NK-92 treated with Interleukin-12 subunit alpha and Interleukin-12 subunit beta, amount 100 ng/mL, for 24 hours (cell line): ENCODE measurements around the gene DUOXA1.

Source experiments
- DNase-seq: peaks from one replicate; lab custom pipeline; 2025; lab: John Stamatoyannopoulos, UW

Gene DUOXA1

DNA sequence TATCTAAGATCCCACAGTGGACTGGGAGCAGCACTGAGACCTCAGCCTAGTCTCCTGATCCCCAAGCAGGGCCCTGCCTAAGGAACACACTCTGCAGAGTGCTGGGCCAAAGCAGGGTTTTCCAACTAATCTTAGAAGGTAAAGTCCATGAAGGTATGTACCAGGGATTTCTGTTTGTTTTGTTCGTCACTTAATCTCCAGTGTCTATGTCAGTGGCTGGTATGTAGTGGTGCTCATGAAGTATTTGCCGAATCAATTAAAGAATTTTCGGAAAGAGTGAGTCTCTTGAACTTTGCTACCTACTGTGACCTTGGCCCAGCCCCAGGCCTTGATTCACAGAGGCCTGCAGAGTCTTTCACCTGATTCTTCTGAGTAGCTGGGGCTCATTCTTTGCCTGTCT, 1.8 kb upstream of the DUOXA1 start:
- no peak for DNase-seq

DNA sequence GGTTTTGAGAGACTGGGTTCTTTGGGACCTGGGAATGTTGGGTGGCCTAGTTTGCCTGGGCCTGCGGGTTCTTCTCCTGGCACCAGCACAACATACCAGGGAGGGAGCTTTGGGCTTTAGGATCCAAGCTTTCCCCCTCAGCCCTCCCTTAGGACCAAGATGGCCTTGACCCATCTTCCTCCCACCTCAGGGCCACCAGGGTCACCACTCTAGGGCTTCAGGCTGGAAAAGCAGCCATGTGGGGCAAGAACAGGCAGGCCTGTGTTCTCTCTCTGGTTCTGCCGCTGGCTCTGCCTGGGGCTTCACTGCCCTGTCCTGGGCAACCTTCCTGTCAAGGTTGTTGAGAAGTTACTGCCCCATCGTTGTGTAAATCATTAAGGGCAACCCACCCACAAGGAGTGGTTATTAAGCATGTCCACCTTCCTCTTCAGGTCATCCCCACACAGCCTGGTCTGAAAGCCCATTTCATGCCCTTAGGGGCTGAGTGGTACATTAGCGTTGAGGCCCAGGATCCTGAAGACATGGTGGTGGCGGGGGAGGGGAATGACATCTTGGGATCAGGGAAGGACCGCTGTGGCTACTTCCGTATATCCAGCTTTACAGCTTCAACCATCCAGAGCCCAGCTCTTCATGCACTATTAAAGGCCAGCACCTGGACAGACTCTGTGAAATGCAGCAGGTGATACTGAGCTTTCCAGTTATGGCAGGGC, 767 bp upstream of the DUOXA1 start:
- DNase-seq, result no peak

DNA sequence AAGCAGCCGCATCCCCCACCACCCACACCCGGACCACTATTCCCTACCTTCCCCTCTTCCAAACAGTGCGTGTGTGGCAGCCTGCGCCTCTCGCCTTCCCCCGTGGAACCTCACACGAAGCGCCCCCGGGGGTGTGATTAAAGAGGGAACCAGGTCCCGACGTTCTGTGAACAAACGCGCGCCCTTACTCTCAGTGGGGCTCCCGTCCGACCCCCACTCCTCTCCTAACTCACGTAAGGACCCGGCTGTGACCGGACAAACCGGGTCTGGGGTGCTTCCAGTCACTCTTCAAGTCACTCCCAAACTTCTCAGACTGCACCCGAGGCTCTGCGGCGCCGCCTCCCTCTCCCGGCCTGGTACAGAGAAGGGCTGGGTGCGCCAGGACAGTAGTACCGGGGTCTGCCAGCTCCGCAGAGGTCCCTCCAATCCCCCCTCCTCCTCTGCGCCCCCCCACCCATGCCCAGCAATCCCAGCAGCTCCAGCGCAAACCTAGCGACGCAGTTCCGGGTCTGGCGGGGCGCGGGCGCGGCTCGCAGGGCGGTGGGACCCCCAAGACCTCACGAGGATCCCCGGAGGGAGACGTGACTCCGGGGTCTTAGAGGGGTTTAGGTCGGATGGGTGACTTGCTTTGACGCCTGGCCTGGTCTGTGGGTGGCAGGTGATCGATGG, 574 bp downstream of the DUOXA1 start:
- no peak for DNase-seq

DNA sequence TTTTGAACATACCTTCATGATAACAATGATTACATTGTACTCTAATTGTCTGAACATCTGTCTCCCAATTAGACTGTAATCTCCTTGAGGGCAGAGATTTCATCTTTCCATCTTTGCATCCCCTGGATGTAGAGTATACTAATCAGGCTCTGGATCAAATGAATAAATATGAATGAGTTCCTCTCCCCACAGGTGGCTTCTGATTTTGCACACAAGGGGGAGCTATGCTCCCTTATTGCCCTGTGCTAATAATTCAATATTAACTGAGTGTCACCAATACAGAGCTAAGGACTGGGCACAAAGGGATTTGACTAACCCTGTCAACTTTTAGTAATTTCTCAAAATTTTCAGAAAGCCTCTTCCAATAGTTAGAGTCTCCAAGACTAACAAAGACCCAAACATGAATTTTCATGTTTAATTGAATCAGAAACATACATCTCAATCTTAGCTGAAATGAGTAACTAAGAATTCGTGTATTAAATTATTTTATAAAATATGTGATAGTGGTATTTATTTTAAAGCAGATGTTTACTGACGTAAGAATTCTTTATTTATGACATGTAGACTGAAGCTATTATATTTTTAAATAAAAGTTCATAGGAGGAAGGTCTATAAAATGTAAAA, 3.0 kb downstream of the DUOXA1 start:
- no peak for DNase-seq

DNA sequence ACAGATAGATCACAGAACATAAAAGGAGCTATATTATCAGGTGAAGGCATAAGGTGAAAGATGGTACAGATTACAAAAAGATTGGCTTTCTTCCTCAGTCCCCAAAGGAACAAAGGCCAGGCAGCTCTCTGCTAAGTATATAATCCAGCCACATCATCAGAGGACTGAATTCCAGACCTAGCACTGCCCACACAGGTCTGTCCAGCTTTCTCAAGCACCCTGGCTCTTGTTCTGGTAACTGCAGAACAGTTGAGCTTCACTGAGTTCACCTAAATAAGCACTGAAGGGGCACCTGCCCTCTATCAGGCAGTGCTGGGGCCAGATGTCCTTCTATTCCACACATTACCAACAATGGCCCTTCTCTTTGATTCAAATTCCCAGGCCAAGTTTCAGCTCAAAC, 6.3 kb downstream of the DUOXA1 start:
- DNase-seq, result no peak

DNA sequence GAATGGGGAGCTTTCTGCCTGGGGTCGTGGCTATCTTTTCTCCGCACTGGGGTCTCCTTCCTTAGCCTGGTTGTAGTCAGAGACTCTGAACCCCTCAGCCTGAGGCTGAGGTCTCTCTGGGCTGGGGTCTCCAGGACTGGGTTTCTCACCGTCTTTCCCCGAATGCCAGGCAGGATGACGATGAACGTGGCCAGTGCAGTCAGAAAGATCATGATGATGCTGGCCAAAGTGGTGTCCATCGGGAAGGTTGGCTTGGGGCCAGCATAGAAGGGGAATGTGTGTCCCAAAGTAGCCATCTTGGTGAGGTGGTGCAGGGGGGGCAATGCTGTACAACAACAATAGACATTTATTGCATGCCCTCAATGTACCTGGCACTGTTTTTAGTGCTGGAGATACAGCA, 7.0 kb downstream of the DUOXA1 start:
- DNase-seq, result no peak

DNA sequence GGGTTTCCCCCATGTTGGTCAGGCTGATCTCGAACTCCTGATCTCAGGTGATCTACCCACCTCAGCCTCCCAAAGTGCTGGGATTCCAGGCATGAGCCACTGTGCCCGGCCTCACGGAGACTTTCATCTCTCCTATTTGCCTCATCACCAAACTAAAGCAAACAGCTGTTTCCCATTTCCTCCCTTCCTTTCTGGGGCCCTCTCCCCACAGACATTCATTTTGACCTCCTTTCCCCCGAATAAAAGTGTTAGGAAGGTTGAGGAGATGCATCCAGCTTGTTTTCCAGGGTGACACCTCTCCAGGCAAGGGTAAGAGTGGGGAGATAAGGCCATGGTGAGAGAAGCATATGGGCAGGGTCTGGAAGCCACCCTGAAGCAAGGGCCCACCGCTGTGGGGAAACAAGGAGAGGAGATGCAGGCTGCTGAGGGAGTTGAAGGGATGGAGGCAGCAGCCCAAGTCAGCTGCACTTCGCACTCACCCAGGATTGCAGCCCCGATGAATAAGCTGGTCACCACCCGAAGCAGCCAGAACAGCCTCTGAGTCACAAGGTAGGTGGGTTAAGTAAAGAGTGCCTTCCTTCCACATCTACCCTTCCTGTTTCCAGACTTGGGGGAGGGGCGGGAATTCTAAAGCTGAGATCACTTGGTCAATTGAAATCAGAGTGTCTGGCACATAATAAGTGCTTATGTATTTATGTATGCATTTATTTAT, 7.8 kb downstream of the DUOXA1 start:
- peak; percentile 17 for DNase-seq

DNA sequence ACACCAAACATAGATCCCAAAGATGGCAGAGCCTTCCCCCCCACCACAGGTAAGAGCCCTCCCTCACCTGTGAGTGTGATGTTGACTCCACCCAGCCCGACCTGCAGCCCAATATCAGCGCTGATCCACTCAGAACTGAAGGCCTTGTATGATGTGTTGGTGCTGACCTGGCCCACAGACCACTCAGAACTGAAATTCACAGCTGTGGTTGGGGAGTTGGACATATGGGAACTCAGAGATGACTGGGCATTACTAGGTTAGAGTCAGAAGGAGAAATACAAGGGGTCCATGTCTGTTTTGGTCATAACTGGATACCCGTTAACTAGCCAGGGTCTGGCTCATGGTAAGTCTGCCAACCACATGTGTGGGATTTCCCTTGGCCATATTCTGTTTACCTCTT, 8.7 kb downstream of the DUOXA1 start:
- no peak for DNase-seq

DNA sequence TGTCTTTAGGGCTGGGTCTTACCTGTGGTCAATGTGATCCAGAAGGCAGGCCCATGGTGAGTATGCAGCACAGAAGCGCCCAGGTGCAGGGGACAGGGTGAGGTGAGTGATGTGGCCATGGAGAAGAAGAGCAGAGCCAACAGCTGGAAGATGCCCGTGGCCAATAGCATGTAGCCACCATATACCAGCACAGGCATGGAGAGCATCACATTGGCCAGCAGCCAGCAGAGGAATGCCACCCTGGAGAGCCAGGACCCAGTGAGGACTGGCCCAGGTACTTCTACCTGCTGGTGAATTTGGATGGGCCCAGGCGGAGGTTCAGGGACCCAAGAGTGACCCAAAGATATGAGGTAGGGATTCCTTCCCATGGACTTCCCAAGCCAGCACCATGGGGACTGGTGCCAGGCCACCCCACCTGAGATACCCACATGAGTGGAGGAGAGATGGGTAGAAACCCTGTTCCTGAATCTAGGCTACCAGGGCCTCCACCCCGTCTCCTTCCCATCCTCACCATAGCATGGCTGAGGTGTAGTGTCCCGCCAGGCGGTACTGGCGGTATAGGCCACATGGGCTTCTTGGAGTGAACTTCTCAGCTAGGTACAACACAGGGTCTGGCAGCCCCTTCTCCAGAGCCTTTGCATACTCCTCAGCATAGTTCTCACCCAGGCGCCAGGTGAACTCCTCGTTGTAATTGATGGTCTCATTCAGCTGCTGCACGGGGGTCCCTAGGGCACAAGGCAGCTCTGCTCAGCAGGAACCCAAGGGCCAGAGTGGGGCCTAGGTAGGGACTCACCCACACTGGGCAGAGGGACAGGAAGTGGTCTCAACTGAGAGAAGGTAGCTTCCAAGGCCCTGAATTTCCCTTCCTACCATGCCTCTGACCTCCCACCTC, 9.4 kb downstream of the DUOXA1 start:
- no peak for DNase-seq

DNA sequence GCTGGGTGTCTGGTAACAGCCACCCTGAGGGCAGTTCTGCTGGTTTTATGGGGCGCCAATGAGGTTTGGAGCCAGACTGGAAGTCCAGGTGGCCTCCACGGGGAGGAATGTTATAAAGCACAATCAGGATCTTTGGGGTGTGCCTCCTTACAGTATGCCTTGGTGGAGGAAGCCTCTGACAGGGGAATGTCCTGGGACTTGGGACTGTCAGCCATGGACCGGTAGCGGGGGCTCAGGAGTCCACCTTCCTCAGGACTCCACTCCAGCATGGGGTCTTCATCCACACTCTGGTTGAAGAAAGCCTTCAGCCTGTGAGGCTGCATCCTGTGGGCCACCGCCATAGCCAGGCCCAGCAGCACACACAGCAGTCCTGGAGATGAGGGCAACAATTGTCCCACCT, 10.7 kb downstream of the DUOXA1 start:
- no peak for DNase-seq

DNA sequence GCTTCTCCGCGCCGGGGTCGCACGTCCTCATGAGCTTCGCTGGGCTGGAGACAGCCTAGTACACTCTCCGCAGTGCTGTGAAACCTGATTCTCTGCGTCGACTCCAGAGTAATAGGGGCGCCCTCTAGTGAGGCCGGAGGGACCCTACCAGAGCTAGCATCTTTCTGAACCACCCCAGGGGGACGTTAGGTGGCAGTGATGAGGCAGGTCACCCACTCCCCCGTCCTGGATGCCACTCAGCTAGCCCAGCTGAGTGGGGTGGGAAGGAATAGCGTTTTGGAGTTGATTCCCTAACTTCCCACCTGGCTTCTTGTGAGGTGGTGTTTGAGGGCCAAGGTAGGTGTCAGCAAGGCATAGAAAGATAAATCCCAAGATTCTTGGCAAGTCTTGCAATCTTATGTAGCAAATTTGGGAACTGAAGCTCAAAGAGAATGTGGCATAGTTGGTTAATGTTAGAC, 11.5 kb downstream of the DUOXA1 start:
- peak; percentile 54 for DNase-seq

DNA sequence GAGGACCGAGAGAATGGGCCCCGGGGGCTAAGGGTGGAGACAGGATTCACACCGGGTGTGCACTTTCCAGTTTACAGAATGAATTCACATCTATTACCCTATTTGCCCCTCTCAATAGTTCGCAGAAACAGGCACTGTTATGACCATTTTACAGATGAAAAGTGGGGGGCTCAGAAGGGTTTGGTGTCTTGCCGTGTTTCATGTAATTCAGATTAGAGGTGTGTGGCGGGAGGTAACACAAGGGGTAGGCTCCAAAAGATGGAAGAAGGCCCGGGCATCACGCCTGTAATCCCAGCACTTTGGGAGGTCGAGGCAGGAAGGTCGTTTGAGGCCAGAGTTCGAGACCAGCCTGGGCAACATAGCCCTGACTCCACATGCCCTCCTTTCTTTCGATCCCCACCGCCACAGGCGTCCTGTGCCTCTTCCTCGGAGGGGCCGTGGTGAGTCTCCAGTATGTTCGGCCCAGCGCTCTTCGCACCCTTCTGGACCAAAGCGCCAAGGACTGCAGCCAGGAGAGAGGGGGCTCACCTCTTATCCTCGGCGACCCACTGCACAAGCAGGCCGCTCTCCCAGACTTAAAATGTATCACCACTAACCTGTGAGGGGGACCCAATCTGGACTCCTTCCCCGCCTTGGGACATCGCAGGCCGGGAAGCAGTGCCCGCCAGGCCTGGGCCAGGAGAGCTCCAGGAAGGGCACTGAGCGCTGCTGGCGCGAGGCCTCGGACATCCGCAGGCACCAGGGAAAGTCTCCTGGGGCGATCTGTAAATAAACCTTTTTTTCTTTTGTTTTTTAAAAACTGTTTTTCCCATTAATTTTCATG, 12.2 kb downstream of the DUOXA1 start:
- no peak for DNase-seq

DNA sequence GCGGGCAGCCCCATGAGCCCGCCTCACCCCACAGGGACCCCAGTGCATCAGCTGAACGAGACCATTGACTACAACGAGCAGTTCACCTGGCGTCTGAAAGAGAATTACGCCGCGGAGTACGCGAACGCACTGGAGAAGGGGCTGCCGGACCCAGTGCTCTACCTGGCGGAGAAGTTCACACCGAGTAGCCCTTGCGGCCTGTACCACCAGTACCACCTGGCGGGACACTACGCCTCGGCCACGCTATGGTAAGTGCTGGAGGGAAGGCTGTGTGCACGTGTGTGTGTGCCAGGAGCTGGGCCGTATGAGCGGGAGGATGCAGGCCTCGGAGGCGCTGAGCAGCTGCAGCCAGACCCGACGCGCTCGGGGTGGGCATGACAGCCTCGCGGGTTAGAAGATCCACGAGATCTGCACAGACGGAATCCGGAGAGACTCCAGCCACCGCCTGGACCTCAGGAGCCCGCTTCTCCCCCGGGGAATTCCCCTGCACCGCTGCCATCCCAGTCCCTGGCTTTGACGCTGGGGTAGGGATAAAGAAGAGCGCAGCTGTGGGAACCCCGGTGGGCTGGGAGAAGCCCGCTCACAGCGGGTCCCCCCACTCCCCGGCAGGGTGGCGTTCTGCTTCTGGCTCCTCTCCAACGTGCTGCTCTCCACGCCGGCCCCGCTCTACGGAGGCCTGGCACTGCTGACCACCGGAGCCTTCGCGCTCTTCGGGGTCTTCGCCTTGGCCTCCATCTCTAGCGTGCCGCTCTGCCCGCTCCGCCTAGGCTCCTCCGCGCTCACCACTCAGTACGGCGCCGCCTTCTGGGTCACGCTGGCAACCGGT, 13.0 kb downstream of the DUOXA1 start:
- no peak for DNase-seq

DNA sequence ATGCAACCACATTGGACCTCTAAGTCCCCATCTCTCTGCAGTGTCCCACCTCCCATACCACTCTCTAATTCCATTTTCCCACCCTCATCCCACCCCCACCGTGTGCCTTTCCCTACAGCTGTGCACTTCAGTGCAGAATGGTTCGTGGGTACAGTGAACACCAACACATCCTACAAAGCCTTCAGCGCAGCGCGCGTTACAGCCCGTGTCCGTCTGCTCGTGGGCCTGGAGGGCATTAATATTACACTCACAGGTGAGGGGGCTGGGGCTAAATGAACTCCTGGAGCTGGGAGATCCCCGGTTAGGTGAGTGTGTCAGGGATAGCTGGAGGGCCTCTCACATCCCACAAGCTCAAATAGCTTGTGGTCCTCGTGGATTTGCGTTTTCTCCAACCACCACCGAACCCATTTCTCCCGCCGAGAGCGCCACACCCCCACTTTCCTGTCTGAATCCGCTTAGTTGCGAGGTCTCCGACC, 13.6 kb downstream of the DUOXA1 start:
- no peak for DNase-seq

DNA sequence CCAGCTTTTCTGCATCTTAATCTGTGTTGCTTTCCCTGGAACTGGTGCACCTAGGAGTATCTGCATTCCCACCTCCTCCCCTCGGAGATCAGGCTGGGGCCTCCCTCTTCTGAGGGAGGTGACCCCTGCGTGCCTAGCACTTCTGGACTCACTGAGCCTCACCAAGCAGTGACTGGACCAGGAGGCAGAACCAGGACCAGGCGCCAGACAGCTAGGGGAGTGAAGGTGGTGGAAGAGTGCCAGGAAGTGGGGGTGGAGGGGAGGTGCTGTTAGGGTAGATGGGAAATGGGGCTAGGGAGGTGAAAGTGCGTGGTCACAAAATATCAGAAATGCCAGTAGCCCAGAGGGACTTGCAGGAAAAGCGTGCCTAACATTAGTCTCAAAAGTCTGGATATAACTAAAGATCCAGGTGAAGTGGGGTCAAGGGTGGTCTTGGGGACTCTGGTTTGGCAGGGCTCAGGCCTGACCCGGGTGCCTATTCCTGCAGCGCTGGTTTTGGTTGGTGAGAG, 14.3 kb downstream of the DUOXA1 start:
- no peak for DNase-seq

DNA sequence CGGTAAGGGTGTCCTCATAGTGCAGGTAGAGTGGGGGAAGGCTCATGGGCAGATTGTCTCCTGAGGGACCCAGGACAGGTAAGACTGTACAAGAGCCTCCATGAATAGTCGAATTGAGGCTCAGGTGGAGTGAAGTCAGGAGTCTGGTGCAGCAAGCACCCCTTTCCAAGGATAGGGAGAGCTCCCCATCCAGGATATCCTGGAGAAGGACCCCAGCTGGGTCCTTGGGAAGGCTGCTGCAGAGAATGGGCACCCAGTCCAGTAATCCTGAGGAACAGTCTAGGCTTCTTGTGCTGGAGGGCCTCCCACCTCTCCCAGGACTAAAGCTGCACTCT, 15.0 kb downstream of the DUOXA1 start:
- no peak for DNase-seq

DNA sequence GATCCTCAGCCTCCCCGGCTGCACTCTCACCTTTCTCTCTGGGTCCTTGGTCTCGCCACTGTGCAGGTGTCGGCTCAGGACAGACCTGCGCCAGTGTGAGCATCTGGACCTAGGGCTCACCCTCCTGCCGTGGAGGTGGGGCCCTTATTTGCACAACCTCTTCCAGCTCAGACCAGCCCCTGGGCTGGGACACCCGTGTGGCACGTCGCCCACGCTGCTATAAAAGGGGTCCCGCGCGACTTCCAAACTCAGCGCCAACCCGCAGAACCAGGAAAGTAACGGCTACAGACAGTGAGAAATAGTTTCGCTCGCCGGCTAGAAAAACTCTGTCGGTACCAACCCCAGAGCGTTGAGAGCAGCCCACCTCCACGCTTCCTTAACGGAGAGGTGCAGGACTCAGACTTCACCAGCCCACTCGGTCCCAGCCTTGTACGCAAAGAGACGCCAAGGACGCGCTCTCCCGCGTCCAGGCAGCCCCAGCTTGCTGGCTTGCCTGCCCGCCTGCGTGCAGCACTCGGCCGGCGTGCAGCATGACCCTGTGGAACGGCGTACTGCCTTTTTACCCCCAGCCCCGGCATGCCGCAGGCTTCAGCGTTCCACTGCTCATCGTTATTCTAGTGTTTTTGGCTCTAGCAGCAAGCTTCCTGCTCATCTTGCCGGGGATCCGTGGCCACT, 15.5 kb downstream of the DUOXA1 start, which contains the start of the genes DUOX2 and DUOXA2:
Gene DUOX2 (minus strand): TSS at position 97 of the 675 bp plus-strand sequence. CDS start 761 bp downstream, outside the sequence.
Gene DUOXA2 (plus strand): TSS at position 251 of the 675 bp plus-strand sequence. CDS start 280 bp downstream, at position 531.
- DNase-seq, result no peak

DNA sequence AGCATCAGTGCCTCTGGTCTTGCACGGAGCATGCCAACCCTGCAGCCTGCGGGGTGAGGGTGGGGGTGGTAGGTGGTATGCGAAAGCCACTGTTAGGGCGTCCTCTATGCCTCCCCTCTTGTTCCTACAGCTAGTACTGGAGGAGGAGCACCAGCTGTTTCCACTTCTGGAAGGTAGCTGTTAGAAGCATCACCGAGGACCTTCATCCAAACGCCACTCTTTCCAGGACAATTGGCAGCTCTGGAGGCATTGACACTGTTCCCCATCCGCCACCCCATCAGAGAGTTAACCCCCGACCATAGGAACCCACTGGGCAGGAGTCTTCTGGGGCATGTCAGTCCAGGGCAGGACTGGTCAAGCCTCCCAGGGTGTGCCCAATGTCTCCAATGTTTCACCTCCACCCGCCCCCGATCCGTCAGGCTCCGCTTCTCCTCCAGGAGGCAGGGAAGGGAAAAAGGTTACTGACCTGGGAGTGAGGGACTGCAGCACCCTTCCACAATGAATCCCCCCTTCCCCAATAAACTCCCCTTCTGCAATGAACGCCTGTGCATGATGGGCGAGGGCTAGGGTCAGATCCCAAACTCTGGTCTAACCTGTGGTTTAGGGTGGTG, 16.2 kb downstream of the DUOXA1 start:
- DNase-seq, result no peak
